ENCODE data around the gene GPC5.
"Not testable (repeated sequence)": the region's sequence is repeated elsewhere in the genome, so short reads cannot be mapped to it uniquely, and the experiment has no call there.

Gene GPC5

GRCh38 chr13:91652404-91653301 lies 254.2 kb downstream of the GPC5 start:
- DNase-seq (ENCODE audit: low spot score) = no peak

GRCh38 chr13:91655731-91656130 lies 257.3 kb downstream of the GPC5 start:
- DNase-seq (ENCODE audit: low spot score) = no peak

- no peak for DNase-seq (ENCODE audit: low spot score)
These were observed 258.9 kb downstream of the GPC5 start for GRCh38 chr13:91657283-91657682.

GRCh38 chr13:91659256-91660075 lies 261.0 kb downstream of the GPC5 start:
- DNase-seq (ENCODE audit: low spot score) = no peak

GRCh38 chr13:91660076-91660415 lies 261.6 kb downstream of the GPC5 start:
- DNase-seq (ENCODE audit: low spot score) = no peak

GRCh38 chr13:91661692-91662490 lies 263.5 kb downstream of the GPC5 start:
- no peak for DNase-seq (ENCODE audit: low spot score)

GRCh38 chr13:91664039-91664438 lies 265.6 kb downstream of the GPC5 start:
- DNase-seq (ENCODE audit: low spot score) = no peak

- no peak for DNase-seq (ENCODE audit: low spot score)
These were observed 269.1 kb downstream of the GPC5 start for GRCh38 chr13:91667486-91667885.

DNA sequence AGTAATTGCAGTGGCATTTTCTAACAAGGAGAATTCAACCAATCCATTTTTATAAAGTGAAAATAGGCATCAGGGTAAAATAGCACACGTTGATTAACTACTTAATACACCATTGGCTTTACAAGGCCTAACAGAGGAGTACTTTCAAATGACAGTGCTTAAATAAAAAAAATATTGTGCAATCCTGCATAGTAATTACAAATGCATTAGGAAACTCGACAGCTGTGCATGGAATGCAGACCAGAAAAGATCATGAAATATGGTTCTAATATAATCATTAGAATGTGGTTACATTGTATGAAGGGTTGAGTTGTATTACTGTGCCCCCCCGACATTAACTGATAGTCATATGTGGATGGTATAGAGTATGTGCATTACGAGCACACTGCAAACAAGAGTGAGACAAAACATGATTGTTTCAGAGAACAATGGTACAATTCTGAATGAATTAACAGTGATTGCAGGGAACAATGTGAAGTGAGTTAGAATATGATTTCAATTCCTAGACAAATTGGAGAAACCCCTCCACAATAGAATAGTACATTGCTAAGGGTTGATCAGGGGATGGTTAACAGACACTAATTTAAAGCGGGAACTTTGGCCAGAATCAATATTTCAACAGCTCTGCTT lies 270.6 kb downstream of the GPC5 start:
- DNase-seq (ENCODE audit: low spot score) = no peak

- DNase-seq (ENCODE audit: low spot score) = not testable (repeated sequence)
These were observed 275.9 kb downstream of the GPC5 start for GRCh38 chr13:91674347-91674746.

GRCh38 chr13:91684746-91685145 lies 286.3 kb downstream of the GPC5 start:
- no peak for DNase-seq (ENCODE audit: low spot score)

- DNase-seq (ENCODE audit: low spot score) = no peak
These were observed 292.5 kb downstream of the GPC5 start for GRCh38 chr13:91690944-91691343.

- DNase-seq (ENCODE audit: low spot score) = no peak
These were observed 295.0 kb downstream of the GPC5 start for GRCh38 chr13:91693466-91693865.

- DNase-seq (ENCODE audit: low spot score) = no peak
These were observed 299.9 kb downstream of the GPC5 start for GRCh38 chr13:91698308-91698707.

GRCh38 chr13:91698767-91699166 lies 300.3 kb downstream of the GPC5 start:
- no peak for DNase-seq (ENCODE audit: low spot score)

- no peak for DNase-seq (ENCODE audit: low spot score)
These were observed 301.4 kb downstream of the GPC5 start for GRCh38 chr13:91699863-91700262.

DNA sequence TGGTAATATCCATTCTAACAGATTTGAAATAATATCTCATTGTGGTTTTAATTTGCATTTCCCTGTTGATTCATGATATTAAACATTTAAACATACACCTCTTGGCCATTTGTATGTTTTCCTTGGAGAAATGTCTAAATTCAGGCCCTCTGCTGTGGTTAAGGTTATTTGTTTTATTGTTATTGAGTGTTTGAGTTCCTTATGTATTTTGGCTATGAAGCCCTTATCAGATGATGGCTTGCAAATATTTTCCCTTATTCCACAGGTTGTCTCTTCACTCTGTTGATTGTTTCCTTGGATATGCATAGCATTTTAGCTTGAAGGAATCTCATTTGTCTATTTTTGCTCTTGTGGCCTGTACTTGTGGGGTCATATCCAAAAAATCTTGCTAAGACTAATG lies 303.6 kb downstream of the GPC5 start:
- no peak for DNase-seq (ENCODE audit: low spot score)

DNA sequence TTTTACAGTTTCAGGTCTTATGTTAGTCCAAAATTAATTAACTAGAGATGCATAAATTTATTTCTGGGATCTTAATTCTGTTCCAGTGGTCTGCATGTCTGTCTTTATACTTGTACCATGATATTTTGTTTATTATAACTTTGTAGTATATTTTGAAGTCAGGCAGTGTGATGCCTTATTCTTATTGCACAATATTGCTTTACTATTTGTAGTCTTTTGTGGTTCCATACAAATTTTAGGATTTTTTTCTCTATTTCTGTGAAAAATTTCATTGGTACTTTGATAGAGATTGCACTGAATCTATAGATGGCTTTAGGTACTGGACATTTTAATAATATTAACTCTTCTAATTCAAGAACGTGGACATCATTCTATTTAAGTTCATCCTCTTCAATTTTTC lies 304.0 kb downstream of the GPC5 start:
- DNase-seq (ENCODE audit: low spot score) = no peak

DNA sequence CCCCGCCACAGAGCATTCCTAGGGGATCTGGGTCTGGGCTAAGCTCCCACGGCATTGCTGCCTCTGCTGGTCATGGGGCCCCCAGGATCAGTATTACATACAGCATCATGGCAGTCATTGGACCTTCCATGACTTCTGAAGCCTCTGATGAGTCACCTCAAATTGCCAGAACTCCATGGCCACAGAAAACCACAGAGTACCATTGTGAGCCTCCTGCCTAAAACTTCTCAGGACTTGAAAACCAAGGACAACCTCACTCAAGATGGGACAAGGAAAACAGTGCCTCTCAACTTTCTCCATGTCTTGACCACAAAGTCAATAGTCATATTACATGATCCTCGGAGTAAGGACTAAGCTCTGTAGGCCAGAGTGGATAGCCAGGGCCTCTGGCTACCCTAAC lies 306.0 kb downstream of the GPC5 start:
- no peak for DNase-seq (ENCODE audit: low spot score)

DNA sequence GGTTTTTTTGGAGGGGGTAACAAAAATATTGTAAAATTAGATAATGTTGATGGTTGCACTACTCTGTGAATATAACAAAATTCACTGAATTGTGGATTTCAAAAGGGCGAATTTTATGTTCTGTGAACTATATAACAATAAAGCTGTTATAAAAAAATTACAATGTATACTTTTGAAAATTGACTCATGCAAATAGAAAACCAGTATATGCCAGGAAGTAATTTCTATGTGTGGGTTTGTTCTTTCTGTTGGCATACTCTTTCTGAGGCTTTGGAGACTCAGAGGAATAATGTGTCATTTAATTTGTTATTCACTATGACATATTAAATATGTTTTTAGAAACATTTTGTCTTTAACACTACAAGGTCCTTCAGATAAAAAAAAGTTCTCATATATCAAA lies 310.1 kb downstream of the GPC5 start:
- no peak for DNase-seq (ENCODE audit: low spot score)

- DNase-seq (ENCODE audit: low spot score) = no peak
These were observed 310.8 kb downstream of the GPC5 start for GRCh38 chr13:91709180-91709579.

DNA sequence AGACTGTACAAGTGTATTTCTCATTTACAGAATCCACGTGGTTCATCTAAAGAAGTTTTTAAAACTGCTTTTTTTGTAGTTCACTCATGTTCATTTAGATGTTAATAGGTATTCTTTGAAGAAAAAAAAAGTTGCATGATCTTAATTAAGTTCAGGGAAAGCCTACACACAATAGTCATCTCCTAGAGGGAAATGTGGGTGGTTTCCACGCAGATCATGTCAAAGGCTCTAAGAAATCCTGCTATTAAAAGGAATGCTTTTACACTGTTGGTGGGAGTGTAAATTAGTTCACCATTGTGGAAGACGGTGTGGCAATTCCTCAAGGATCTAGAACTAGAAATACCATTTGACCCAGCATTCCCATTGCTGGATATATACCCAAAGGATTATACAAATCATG lies 312.3 kb downstream of the GPC5 start:
- no peak for DNase-seq (ENCODE audit: low spot score)
